GM21737 (cell line): Measurements from ENCODE around the gene CX3CL1.
"Not testable (repeated sequence)": the region's sequence is repeated elsewhere in the genome, so short reads cannot be mapped to it uniquely, and the experiment has no call there.

ENCODE experiments used
- ATAC-seq: cut with Tn5 transposase; IDR thresholded peaks from one replicate; pipeline ENCODE4 v1.9.1; 2021; ENCODE audit warnings: mild to moderate bottlenecking, moderate library complexity; ENCODE audit not compliant: unreplicated experiment

CX3CL1 gene

GRCh38 chr16:57372372-57373116 lies at the start of gene CX3CL1:
Gene CX3CL1, plus strand, starts transcription at chr16:57372490. Its CDS starts 79 bp downstream, at chr16:57372569.
- ATAC-seq = no peak

DNA sequence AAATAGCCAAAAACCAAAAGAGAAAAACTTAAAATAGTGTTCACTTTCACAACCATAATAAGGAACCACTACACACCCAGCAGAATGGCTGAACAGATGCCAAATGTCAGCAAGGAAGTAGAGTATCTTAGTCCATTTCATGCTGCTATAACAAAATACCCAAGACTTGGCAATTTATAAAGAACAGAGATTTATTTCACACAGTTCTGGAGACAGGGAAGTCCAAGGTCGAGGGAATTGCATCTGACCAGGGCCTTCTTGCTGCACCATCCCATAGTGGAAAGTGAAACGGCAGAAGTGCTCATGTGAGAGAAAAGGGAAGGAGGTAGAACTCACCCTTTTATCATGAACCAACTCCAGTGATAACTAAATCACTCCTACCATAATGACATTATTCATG lies 47.5 kb upstream of the CX3CL1 start:
- no peak for ATAC-seq

DNA sequence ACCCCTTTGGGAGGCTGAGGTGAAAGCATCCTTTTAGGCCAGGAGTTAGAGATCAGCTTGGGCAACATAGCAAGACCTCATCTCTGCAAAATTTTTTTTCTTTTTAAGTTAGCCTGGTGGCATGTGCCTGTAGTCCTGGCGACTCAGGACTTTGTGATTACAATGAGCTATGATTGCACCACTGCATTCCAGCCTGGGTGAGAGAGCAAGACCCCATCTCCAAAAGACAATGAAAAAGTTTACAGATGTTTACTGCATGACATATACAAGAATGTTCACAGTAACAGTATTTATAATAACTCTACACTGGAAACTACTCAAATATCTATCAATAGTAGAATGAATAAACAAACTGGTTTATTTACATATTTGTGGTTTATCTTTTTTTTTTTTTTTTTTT lies 46.8 kb upstream of the CX3CL1 start:
- no peak for ATAC-seq

GRCh38 chr16:57329718-57330327 lies 42.5 kb upstream of the CX3CL1 start:
- no peak for ATAC-seq

DNA sequence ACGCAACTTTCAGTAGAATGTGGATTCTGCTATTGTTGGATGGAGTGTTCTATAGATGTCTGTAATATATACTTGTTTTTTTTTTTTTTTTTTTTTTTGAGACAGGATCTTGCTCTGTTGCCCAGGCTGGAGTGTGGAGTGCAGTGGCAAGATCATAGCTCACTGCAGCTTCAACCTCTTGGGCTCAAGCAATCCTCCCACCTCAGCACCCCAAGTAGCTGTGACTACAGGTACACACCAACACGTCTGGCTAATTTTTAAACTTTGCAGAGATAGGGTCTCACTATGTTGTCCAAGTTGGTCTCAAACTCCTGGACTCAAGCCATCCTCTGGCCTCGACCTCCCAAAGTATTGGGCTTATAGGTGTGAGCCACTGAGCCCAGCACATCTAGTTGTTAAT lies 40.9 kb upstream of the CX3CL1 start:
- ATAC-seq = no peak

- no peak for ATAC-seq
These were observed 38.9 kb upstream of the CX3CL1 start for GRCh38 chr16:57333402-57333801.

DNA sequence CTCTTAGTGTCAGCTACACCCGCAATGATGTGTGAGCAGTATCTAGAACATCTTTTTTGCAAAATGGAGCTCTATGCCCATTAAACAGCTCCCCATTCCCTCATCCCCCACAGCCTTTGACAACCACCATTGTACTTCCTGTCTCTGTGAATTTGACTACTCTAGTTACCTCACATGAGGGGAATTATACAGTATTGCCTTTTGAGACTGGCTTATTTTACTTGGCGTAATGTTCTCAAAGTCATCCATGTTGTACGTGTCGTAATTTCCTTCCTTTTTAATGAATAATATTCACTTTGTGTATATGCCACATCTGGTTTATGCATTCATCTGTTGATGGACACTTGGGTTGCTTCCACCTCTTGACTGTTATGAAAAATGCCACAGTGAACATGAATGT lies 36.9 kb upstream of the CX3CL1 start:
- ATAC-seq = no peak

DNA sequence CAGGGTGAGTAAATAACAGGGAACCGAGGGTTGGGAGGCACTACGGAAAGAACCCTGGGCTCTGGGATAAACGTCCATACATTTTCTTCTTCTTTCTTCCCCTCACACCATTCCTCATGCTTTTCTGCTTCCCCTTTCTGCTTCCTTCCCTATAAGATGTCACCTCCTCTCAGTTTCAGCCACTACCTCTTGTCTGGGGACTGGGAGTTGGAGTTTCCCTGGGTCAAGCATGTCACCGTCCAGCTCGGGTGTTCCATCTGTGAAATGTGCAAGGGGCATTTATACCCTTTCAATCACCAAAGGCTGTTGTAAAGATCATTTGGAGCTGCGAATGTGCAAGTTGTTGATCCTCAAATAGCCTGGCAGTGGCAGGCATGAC lies 31.2 kb upstream of the CX3CL1 start:
- ATAC-seq = no peak

- no peak for ATAC-seq
These were observed 30.6 kb upstream of the CX3CL1 start for GRCh38 chr16:57341441-57342303.

DNA sequence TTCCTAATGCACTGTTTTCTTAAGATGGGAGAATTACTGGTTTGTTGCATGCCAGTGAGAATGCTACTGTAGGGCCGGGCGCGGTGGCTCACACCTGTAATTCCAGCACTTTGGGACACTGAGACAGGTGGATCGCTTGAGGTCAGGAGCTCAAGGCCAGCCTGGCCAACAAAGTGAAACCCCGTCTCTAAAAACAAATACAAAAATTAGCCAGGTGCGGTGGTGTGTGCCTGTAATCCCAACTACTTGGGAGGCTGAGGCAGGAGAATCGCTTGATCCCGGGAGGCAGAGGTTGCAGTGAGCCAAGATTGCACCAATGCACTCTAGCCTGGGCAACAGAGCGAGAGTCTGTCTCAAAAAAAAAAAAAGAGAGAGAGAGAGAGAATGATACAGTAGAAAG lies 29.7 kb upstream of the CX3CL1 start:
- not testable (repeated sequence) for ATAC-seq

- ATAC-seq = no peak
These were observed 29.1 kb upstream of the CX3CL1 start for GRCh38 chr16:57343221-57343620.

GRCh38 chr16:57344094-57344493 lies 28.2 kb upstream of the CX3CL1 start:
- not testable (repeated sequence) for ATAC-seq

DNA sequence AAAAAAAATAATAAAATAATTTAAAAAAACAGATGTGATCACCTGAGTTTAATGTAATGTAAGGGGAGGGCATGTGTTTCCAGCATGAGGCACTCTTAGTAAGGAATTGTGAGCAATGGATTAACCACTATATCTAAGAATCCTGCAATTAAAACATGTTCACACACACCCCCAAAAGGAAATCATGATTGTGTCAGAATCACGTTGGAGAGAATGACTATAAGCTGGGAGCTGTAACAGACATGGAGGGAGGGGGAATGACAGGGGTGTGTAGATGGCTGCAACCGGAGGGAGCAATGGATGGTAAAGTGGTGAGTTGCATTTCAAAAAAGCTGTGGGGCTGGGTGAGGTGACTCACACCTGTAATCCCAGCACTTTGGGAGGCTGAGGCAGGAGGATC lies 27.3 kb upstream of the CX3CL1 start:
- no peak for ATAC-seq

- ATAC-seq = no peak
These were observed 26.6 kb upstream of the CX3CL1 start for GRCh38 chr16:57345666-57346204.

DNA sequence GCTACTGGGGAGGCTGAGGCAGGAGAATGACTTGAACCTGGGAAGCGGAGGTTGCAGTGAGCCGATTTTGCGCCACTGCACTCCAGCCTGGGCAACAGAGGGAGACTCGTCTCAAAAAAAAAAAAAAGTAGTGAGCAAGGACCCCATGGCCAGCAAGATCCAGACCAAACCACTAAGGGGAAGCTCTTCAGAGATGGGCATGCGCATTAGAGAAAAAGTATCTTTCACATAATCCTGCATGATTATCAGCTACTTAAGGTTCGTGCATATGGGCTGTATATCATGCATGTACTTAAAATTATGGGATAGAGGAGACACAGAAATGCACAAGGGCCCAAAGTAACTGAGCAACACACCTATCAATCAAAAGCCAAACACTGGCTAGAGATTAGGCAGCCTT lies 24.4 kb upstream of the CX3CL1 start:
- no peak for ATAC-seq

DNA sequence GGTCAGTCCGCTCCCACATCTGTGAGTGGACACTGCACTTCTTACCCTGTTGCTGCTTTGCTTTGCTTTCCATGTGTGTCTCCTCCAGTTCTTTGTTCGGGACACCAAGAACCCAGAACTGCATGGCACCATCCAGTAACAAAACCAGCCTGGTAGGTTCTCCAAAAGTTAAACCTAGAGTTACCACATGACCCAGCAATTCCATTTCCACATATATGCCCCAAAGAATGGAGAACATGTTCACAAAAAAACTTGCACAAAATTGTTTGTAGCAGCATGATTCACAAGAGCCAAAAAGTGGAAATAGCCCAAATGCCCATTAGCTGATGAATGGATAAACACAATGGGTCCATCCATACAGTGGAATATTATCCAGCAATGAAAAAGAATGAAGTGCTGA lies 24.0 kb upstream of the CX3CL1 start:
- no peak for ATAC-seq

DNA sequence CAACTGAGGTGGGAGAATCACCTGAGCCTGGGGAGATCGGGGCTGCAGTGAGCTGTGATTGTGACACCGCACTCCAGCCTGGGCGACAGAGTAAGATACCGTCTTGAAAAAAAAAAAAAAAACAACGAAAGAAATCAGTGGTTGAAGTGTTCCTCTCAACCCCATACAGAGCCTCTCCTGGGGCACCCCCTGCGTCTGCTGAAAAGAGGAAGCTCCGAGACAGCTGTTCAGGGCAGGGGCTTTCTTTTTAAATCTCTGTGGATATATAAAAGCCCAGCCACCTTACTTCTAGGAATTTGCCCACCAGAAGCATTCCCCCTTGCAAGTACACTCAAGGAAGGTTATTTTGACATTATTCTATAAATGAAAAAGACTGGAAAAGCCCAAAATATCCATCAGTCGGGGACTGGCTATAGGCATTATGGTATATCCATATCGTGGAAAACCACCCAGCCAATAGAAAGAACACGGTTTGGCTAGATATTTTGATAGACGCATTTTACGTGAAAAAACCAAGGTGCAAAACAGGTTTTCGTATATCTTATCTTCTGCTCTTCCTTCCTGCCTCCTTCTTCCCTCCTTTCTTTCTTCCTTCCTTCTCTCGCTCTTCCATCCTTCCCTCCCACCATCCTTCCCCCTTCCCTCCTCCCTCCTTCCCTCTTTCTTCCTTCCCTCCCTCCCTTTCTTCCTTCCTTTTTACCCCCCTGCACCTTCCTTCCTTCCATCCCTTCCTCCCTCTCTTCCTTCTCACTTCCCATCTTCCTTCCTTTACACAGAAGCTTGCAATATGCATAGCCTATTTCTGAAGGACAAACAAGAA lies 22.9 kb upstream of the CX3CL1 start:
- peak; percentile 83 for ATAC-seq

GRCh38 chr16:57352636-57353047 lies 19.6 kb upstream of the CX3CL1 start:
- no peak for ATAC-seq

DNA sequence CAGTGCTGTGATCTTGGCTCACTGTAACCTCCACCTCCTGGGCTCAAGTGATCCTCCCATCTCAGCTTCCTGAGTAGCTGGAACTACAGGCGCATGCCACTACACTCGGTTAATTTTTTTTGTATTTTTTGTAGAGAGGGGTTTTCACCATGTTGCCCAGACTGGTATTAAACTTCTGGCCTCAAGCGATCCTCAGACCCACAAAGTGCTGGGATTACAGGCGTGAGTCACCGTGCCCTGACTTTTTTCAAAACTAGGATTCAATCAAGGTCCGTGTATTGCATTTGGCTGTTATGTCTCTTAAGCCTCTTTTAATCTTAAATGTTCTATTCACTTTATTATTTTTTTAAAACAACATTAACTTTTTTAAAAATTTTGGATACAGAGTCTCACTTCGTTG lies 18.0 kb upstream of the CX3CL1 start:
- no peak for ATAC-seq

- no peak for ATAC-seq
These were observed 16.3 kb upstream of the CX3CL1 start for GRCh38 chr16:57355898-57356414.
